AML-193 (cell line): ENCODE data around the gene IREB2.

Experiments used
- DNase-seq, 2 experiments: peaks; one replicate each; lab custom pipeline; 2025; lab: John Stamatoyannopoulos, UW

The IREB2 gene

GRCh38 chr15:78406016-78406585, 31.9 kb upstream of the IREB2 start:
- no peak for DNase-seq

- DNase-seq: no peak
Measured at GRCh38 chr15:78407608-78408354, 30.2 kb upstream of the IREB2 start.

GRCh38 chr15:78408355-78408640, 29.7 kb upstream of the IREB2 start:
- DNase-seq: no peak

DNA sequence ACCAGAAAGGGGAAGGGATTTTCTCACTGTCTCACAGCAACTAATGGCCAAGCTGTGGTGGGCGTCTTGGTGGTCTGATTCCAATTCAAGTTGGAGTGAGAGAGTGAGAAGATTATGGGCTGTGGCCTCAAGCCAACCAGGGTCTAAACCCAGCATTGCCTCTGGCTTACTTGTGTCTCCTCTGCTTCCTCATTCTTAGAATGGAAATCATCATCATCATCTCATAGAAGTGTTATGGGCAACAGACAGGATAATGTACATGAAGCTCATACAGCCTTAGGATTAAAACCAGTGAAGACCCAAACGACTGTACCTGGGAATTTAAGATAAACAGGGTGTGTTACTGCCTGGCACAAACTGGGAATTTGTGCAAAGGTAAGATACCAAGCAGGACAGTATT, 29.1 kb upstream of the IREB2 start:
- no peak for DNase-seq

GRCh38 chr15:78411061-78411460, 27.0 kb upstream of the IREB2 start:
- DNase-seq: no peak

DNA sequence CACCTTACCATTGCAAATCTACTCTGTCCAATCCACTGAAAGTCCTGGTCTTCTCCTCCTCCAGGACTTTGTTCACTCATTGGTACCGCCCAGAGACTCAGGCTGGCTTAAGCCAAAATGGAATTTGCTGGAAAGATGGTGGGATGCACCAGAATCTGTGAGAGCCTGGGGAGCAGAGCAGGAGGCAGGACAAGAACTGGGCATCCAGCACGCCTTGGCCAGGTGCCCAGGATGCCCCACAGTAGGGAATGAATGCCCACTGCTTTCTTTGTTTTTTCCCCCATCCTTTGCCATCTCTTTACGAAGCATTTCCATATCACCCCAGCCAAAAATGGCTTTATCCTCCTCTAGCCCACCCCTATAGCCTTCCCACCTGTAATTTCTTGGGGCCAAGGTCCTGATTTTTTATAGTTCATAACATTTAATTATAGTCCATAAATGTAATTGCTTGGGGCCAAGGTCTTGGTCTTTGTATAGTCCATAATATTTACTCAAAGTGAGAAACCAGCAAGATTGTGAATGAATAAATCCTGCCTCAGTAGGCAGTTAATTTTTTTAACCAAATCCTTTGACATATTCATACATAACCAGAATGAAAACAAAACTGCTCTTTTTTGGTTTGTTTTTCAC, 23.3 kb upstream of the IREB2 start:
- DNase-seq: no peak

GRCh38 chr15:78415284-78415683, 22.7 kb upstream of the IREB2 start:
- DNase-seq: peak; percentile 7 to 26

DNA sequence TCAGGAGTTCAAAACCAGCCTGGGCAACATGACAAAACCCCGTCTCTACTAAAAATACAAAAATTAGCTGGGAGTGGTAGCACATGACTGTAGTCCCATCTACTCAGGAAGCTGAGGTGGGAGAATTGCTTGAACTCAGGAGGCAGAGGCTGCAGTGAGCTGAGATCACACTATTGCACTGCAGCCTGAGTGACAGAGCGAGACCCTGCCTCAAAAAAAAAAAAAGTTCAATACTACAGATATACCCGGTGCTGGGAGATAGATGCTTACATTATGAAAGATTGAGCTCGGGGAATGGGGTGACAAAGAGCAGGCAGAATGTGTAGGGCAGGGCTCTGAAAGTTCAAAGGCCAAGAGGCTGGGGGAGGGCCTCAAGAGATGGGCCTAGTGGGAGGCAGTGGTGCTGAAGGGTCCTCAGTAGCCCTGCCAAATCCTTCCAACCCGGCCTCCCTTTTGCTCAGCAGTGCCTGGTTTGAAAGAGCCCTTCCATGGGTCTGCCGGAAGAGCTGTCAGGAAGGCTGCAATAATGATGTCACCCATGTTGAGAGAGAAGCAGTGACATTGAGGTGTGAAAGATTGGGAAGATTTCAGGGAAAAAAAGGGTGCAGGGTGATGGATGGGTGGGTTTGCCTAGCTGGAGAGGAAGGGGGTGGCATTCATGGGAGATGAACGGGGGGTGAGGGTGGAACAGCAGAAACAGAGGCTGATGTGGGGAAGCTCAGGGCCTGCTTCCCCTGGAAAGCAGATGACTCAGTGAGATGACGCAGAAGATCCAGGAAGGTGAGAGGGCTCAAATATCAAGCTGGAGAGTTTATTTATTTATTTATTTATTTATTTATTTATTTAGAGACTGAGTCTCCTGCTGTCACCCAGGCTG, 20.0 kb upstream of the IREB2 start:
- no peak for DNase-seq

- no peak for DNase-seq
Measured at GRCh38 chr15:78418686-78419085, 19.3 kb upstream of the IREB2 start.

- DNase-seq: no peak
Measured at GRCh38 chr15:78419367-78419766, 18.6 kb upstream of the IREB2 start.

DNA sequence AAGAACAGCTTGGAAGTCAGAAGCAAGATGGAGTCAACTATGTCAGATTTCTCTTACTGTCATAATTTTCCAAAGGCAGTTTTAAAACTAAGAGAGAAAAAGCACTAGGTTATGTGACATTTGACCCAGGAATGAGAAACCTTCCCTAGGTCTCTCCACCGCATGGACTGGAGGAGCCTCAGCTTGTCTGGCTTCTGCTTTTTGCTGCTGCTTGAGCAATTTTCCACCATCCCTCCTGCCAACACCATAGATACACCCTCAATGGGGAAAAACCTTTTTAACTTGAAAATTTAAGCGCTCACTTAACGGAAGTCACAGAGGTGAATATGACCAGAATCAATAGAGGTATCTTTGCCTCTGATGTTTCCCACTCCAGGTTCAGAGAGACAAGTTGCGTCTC, 17.8 kb upstream of the IREB2 start:
- peak; percentile 29 to 48 for DNase-seq

- DNase-seq: no peak
Measured at GRCh38 chr15:78420766-78421165, 17.2 kb upstream of the IREB2 start.

- no peak for DNase-seq
Measured at GRCh38 chr15:78421238-78421965, 16.6 kb upstream of the IREB2 start.

DNA sequence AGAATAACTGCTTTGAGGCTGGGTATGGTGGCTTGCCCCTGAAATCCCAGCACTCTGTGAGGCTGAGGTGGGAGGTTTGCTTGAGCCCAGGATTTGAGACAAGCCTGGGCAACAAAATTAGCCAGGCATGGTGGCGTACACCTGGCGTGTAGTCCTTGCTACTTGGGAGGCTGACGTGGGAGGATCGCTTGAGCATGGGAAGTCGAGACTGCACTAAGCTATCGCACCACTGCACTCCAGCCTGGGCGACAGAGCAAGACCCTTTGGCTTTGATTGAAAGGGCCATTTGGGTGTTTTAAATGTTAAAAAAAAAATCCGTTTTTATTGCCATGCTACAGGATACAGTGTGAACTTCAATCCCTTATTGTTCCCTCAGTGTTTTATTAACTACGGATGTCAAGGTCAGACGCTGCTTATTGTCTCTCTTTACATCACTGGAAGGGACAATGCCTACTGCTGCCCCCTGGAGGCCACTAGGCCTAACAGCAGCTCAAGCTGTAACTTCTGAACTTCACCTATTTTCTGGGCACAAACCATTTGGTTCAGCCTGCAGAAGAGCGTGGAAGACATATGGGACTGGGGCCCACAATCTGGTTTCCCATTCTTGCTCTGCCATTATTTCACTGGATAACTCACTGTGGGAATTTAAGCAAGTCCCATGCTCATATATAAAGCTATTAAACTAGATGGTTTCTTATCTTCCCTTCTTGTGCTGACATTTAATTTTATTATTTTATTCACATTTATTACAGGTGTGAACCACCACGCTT, 15.3 kb upstream of the IREB2 start:
- peak; percentile 68 to 69 for DNase-seq

GRCh38 chr15:78424673-78425072, 13.3 kb upstream of the IREB2 start:
- DNase-seq: no peak

DNA sequence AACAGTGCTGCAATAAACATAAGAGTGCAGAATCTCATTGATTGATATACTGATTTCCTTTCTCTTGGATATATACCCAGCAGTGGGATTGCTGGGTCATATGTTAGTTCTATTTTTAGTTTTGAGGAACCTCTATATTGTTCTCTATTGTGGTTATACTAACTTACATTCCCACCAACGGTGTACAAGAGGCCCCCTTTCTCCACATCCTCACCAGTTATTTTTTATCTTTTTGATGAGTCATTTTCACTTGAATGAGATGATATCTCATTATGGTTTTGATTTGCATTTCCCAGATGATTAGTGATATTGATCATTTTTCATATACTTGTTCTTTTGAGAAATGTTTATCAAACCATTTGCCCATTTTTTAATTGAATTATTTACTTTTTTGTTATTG, 12.4 kb upstream of the IREB2 start:
- DNase-seq: peak; percentile 55 to 56

DNA sequence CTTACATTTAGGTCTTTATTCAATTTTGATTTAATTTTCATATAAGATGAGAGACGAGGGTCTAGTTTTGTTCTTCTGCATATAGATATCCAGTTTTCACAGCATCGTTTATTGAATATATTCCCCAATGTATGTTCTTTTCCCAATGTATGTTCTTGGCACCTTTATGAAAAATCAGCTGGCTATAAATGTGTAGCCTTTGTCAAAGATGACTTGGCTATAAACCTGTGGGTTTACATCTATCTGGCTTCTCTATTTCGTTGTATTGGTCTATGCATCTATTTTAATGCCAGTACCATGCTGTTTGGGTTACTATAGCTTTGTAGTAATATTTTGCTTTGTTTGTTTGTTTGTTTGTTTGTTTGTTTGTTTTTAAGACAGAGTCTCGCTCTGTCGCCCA, 11.7 kb upstream of the IREB2 start:
- DNase-seq: no peak

DNA sequence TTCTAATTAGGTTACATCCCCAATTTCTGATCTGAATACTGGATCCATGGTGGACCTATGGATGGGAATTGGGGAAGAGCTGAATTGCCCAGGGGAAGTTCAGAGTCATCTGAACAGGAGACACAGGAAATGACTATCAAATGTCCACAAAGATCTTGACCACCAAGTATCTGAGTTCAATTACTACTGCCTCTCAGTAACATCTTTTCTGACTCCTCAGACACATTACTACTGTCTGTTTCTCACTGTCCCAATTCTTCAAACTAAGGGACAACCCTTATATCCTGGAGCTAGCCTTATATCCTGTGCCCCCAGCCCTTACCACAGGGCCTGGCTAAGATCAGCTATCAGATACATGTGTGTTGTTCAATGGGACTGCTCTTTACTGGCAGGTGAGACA, 10.1 kb upstream of the IREB2 start:
- no peak for DNase-seq

GRCh38 chr15:78429477-78429876, 8.5 kb upstream of the IREB2 start:
- DNase-seq: no peak

GRCh38 chr15:78431955-78432354, 6.1 kb upstream of the IREB2 start:
- DNase-seq: no peak

DNA sequence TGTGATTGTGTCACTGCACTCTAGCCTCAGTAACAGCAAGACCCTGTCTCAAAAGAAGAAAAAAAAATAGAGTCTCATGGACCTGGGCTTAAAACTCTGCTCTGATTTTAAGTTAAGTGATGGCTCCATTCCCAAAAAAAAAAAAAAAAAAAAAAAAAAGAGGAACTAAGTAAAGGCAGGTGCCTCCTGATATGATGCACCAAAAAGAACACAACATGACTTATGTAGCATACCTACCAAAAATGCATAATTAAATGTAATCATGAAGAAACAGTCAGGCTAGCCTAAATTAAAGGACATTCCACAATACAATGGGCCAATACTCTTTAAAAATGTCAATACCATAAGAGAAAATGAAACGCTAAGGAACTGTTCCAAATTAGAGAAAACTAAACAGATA, 5.4 kb upstream of the IREB2 start:
- DNase-seq: no peak
